NB4 (cell line): ENCODE results near the gene CHRNB2.

Experiments
- DNase-seq: peaks from one replicate; pipeline ENCODE4 v3.0.0; 2010; ENCODE audit warnings: low read depth
- H3K4me3 ChIP-seq: one replicate; pipeline ENCODE4 v1.5.1; 2011; ENCODE audit warnings: mild to moderate bottlenecking, low read depth, low read length, moderate library complexity
- MYC ChIP-seq: IDR thresholded peaks from 2 replicates; pipeline ENCODE4 v1.6.1; 2011; ENCODE audit warnings: low read depth, low read length
- POLR2A ChIP-seq: IDR thresholded peaks from 2 replicates; pipeline ENCODE4 v1.6.1; 2011; ENCODE audit warnings: mild to moderate bottlenecking; ENCODE audit not compliant: insufficient read length; ENCODE audit errors: extremely low read depth
- TF ChIP-seq, protein P1 (sequence below): IDR thresholded peaks from 2 replicates; pipeline ENCODE4 v1.6.1; 2011; ENCODE audit warnings: low read depth, low read length
- TF ChIP-seq, protein P2 (sequence below): IDR thresholded peaks from one replicate; pipeline ENCODE4 v1.5.1; 2012; ENCODE audit warnings: low read depth, low read length

The CHRNB2 gene

DNA sequence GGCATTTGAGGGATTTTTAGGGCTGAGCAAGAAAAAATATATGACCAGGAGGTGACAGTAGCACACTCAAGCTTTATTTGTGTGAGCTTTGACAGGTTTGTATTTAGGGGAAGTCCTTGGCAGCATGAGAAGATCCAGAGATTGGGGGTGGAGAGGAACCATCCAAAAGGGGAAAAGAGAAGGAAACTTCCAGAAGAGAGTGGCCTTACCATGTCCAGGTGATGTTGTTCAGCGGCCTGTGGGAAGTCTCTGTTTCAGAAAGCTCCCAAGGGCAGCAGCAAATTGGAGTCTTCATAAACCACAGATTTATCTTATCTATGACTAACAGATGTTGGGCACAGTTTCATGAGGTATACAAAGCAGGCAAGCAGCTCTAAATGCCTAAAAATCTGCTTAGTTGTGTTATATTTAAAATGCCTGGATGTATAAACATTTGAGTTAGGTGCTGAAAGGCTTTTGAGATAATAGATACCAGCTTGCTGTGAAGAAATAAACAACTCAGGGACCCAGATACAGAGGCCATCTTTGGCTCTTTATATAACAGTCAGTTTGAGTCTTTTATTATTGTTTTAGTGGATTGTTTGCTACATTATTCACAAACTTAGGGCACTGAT lies 61.6 kb downstream of the CHRNB2 start:
- no peak for DNase-seq
- no peak overlapping the region for H3K4me3 ChIP-seq
- TF ChIP-seq MYC (no peak), POLR2A (no peak)
- TF ChIP-seq, protein P1, sequence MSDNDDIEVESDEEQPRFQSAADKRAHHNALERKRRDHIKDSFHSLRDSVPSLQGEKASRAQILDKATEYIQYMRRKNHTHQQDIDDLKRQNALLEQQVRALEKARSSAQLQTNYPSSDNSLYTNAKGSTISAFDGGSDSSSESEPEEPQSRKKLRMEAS = no peak
- TF ChIP-seq, protein P2, sequence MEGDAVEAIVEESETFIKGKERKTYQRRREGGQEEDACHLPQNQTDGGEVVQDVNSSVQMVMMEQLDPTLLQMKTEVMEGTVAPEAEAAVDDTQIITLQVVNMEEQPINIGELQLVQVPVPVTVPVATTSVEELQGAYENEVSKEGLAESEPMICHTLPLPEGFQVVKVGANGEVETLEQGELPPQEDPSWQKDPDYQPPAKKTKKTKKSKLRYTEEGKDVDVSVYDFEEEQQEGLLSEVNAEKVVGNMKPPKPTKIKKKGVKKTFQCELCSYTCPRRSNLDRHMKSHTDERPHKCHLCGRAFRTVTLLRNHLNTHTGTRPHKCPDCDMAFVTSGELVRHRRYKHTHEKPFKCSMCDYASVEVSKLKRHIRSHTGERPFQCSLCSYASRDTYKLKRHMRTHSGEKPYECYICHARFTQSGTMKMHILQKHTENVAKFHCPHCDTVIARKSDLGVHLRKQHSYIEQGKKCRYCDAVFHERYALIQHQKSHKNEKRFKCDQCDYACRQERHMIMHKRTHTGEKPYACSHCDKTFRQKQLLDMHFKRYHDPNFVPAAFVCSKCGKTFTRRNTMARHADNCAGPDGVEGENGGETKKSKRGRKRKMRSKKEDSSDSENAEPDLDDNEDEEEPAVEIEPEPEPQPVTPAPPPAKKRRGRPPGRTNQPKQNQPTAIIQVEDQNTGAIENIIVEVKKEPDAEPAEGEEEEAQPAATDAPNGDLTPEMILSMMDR = no peak
